DOHH2 (cell line): ENCODE data around the gene TTC23.

Source experiments
- H3F3A ChIP-seq: fragments of 200-600 bp; sonication (generic), shearing (Covaris generic); 2 replicates; pipeline ENCODE4 v1.6.0; 2016; ENCODE audit warnings: antibody characterized with exemption, mild to moderate bottlenecking; ENCODE audit not compliant: control insufficient read depth, insufficient read depth
- H3K27ac ChIP-seq: fragments of 200-600 bp; sonication (generic); 2 replicates; pipeline ENCODE4 v1.5.1; 2014; ENCODE audit warnings: low read depth, mild to moderate bottlenecking, low read length, moderate library complexity
- H3K27me3 ChIP-seq: fragments of 200-600 bp; sonication (generic); 2 replicates; pipeline ENCODE4 v1.6.1; 2014; ENCODE audit warnings: mild to moderate bottlenecking, low read length, mixed read lengths; ENCODE audit not compliant: control insufficient read depth
- H3K36me3 ChIP-seq: fragments of 200-600 bp; sonication (generic); 2 replicates; pipeline ENCODE4 v1.6.1; 2014; ENCODE audit warnings: mild to moderate bottlenecking, low read length, moderate library complexity, mixed read lengths; ENCODE audit not compliant: control insufficient read depth
- H3K4me1 ChIP-seq: fragments of 200-600 bp; sonication (generic); 2 replicates; pipeline ENCODE4 v1.6.1; 2014; ENCODE audit warnings: mild to moderate bottlenecking, low read length, mixed read lengths; ENCODE audit not compliant: control insufficient read depth
- H3K4me2 ChIP-seq: fragments of 200-600 bp; sonication (generic); 2 replicates; pipeline ENCODE4 v1.6.0; 2014; ENCODE audit warnings: mild to moderate bottlenecking, low read length, moderate library complexity
- H3K4me3 ChIP-seq: fragments of 200-600 bp; sonication (generic); 2 replicates; pipeline ENCODE4 v1.5.1; 2014; ENCODE audit warnings: mild to moderate bottlenecking, low read length, mixed read lengths
- H3K79me2 ChIP-seq: fragments of 200-600 bp; sonication (generic); 2 replicates; pipeline ENCODE4 v1.6.1; 2014; ENCODE audit warnings: mild to moderate bottlenecking, low read length, mixed read lengths; ENCODE audit not compliant: control insufficient read depth
- H3K9me2 ChIP-seq: fragments of 200-600 bp; sonication (generic); replicated peaks from 2 replicates; pipeline ENCODE4 v1.6.1; 2014; ENCODE audit warnings: mild to moderate bottlenecking, low read length, mixed read lengths; ENCODE audit not compliant: control insufficient read depth
- H3K9me3 ChIP-seq: fragments of 200-600 bp; sonication (generic); 2 replicates; pipeline ENCODE4 v1.6.1; 2014; ENCODE audit warnings: antibody characterized with exemption, low read length, mixed read lengths; ENCODE audit not compliant: control insufficient read depth, insufficient read depth
- H4K20me1 ChIP-seq: fragments of 200-600 bp; sonication (generic); 2 replicates; pipeline ENCODE4 v1.6.0; 2014; ENCODE audit warnings: low read depth, mild to moderate bottlenecking, antibody characterized with exemption, low read length, moderate library complexity; ENCODE audit not compliant: control insufficient read depth, insufficient read depth
- CTCF ChIP-seq: fragments of 200-600 bp; sonication (generic); IDR thresholded peaks from one replicate; pipeline ENCODE4 v1.5.1; 2014; ENCODE audit warnings: antibody characterized with exemption, mild to moderate bottlenecking, low read depth, low read length; ENCODE audit not compliant: poor library complexity, severe bottlenecking
- EZH2phosphoT487 ChIP-seq: fragments of 200-600 bp; sonication (generic); IDR thresholded peaks from 2 replicates; pipeline ENCODE4 v1.6.1; 2017; ENCODE audit warnings: borderline replicate concordance, mild to moderate bottlenecking, antibody characterized with exemption, low read length, moderate library complexity, mixed read lengths

TTC23 gene

GRCh38 chr15:99155961-99156443, 93.4 kb downstream of the TTC23 start:
- H3K4me3 ChIP-seq: no peak overlapping the region
- H3K27ac ChIP-seq: no peak overlapping the region
- no peaks in the 10 kb centered on the region for H4K20me1 ChIP-seq
- H3K27me3 ChIP-seq: no peaks in the 10 kb centered on the region
- no peaks in the 10 kb centered on the region for H3K9me3 ChIP-seq
- TF ChIP-seq CTCF (no peak), EZH2phosphoT487 (no peak)
- H3K4me2 ChIP-seq: no peak overlapping the region
- H3K79me2 ChIP-seq: no peaks in the 10 kb centered on the region
- H3K9me2 ChIP-seq: no peaks in the 10 kb centered on the region
- no peaks in the 10 kb centered on the region for H3F3A ChIP-seq
- no peaks in the 10 kb centered on the region for H3K4me1 ChIP-seq
- H3K36me3 ChIP-seq: no peaks in the 10 kb centered on the region

- Histone ChIP-seq H3K79me2 (no peaks in the 10 kb centered on the region), H3K36me3 (no peaks in the 10 kb centered on the region), H3K9me3 (no peaks in the 10 kb centered on the region), H3K4me3 (no peak overlapping the region), H3K4me1 (no peaks in the 10 kb centered on the region), H3K27me3 (no peaks in the 10 kb centered on the region), H3F3A (no peaks in the 10 kb centered on the region), H4K20me1 (no peaks in the 10 kb centered on the region), H3K9me2 (no peaks in the 10 kb centered on the region), H3K27ac (no peak overlapping the region), H3K4me2 (no peak overlapping the region)
- no peak for TF ChIP-seq EZH2phosphoT487
- no peak for TF ChIP-seq CTCF
Measured at GRCh38 chr15:99154271-99154670, 95.1 kb downstream of the TTC23 start.

- Histone ChIP-seq H3F3A (no peaks in the 10 kb centered on the region), H3K36me3 (no peaks in the 10 kb centered on the region), H3K27me3 (no peaks in the 10 kb centered on the region), H3K27ac (no peak overlapping the region), H4K20me1 (no peaks in the 10 kb centered on the region), H3K79me2 (no peaks in the 10 kb centered on the region), H3K9me2 (no peaks in the 10 kb centered on the region), H3K4me2 (no peak overlapping the region), H3K9me3 (no peaks in the 10 kb centered on the region), H3K4me1 (no peaks in the 10 kb centered on the region), H3K4me3 (no peak overlapping the region)
- TF ChIP-seq CTCF (no peak), EZH2phosphoT487 (no peak)
Measured at GRCh38 chr15:99153026-99153535, 96.3 kb downstream of the TTC23 start.

- Histone ChIP-seq H3F3A (no peaks in the 10 kb centered on the region), H3K4me2 (no peak overlapping the region), H3K9me2 (no peaks in the 10 kb centered on the region), H4K20me1 (no peaks in the 10 kb centered on the region), H3K27me3 (no peaks in the 10 kb centered on the region), H3K79me2 (no peaks in the 10 kb centered on the region), H3K4me3 (no peak overlapping the region), H3K4me1 (no peaks in the 10 kb centered on the region), H3K36me3 (no peaks in the 10 kb centered on the region), H3K9me3 (no peaks in the 10 kb centered on the region), H3K27ac (no peak overlapping the region)
- no peak for TF ChIP-seq CTCF
- TF ChIP-seq EZH2phosphoT487: no peak
Measured at GRCh38 chr15:99151156-99151555, 98.2 kb downstream of the TTC23 start.
